HL-60/S4 treated with retinoic acid at 250 ng/mL for 4 days and 3 days (cell line): Measurements from ENCODE around the gene MISP.

Experiments used
- in situ Hi-C: fragments of 300-500 bp; cut with MboI; formaldehyde crosslinking; loops from 2 replicates; pipeline ENCODE4 v1.7.0; 2022; ENCODE audit warnings: low sequenced_read_pairs

MISP gene

DNA sequence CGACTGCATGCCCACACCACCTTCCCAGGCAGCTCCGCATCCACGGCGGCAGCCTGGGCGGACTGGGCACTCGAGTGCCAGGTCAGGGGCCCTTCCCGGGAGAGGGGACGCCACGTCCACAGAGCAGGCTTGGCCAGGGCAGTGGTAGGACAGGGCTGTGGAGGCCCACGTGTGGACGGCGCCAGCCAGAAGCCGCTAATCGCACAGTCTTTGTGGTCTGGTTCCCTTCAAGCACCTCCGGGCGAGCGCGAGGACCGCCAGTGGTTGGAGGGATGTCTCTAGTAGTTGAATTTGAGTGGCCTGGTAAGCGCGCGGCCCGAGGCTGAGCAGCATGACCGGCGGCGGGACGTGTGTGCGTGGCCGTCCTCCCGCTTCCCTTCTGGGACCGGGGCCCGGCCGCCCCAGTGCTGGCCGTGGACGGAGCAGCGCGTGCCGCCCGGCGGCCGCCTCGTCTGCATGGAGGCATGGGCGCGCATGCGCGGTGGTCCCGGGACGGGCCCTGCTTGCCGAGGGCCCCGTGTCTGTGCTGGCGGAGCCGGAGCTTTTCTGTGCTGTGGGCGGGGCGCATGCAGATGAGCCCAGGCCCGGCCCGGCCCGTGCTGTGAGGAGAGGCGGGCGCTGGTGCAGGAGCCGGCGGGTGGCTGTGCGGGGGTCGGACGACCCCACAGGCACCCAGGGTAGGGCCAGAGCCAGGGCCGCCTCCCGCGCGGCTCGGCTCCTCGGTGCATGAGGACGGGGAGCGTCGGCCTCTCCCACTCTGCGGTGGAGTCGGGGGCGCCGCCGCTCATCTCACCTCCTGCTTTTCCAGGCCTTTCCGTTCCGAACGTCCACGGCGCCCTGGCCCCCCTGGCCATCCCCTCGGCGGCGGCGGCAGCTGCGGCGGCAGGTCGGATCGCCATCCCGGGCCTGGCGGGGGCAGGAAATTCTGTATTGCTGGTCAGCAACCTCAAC is 55.0 kb downstream of the MISP start:
- in situ Hi-C loops: no loop called here

DNA sequence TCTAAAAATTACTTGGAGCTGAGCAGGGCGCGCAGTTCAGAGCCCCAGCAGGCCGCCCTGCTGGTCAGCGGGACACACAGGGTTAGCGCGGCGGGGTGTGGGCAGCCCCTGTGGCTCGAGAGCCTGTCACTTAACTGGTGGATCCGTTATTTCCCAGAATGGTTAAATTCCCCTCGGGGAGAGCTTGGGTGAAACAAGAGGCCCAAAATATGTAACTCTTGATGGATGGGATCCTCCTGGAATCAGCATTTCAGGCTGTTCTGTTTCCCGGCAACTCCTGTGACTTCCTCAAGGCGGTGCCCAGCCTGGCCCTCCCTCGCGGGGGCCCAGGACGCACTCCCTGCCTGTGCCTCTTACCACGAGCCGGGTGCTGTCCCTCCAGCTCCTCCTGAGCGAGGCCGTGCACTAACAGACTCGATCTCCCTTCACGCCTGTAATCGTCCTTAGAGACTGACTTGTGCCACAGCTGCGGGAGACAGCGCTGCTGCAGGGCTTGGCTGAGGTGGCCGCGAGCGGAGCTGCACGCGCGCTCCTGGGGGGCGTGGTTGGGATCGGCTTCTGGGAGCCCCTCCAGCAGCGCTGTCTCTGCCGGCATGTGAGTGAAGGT is 56.0 kb downstream of the MISP start:
- in situ Hi-C loops: no loop called here

DNA sequence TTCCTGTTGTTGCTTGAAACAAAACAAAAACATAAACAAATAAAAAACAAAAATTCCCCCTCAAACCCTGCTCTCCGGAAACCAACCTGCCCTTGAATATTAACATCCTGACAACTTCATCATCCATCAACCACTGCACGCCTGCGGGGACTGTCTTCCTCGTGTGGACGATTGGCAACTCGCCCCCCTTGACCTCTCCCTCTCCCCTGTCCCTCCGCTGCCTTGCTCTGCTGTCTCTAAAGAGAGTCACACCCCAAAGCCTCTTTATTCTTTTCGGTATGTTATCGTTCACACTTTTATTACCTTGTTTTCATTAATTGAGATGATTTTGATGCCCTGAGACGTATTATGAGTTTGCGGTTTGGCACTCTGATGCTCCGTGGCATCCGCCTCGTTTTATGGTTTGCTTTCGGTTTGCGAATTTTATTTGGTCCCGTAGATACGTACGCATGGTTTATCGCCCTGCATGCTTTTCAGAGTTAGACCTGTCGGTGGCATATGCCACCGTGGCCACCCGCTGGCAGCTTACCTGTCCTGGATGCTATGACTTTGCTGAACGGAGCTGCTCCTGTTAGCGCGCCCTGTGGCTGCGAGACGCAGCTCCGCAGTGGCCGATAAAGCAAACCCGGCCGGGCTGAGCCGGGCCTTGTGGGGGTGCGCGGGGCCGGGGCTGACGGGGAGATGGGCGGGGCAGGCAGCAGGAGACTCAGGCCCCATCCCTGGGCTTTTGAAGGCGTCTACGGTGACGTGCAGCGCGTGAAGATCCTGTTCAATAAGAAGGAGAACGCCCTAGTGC is 56.9 kb downstream of the MISP start:
- in situ Hi-C loops: no loop called here

DNA sequence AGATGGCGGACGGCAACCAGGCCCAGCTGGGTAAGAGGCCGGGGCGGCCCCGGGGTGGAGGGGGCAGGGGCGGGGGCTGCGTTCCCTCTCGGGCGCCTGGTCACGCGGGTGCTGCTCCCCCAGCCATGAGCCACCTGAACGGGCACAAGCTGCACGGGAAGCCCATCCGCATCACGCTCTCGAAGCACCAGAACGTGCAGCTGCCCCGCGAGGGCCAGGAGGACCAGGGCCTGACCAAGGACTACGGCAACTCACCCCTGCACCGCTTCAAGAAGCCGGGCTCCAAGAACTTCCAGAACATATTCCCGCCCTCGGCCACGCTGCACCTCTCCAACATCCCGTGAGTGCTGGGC is 57.5 kb downstream of the MISP start:
- in situ Hi-C loops: no loop called here

DNA sequence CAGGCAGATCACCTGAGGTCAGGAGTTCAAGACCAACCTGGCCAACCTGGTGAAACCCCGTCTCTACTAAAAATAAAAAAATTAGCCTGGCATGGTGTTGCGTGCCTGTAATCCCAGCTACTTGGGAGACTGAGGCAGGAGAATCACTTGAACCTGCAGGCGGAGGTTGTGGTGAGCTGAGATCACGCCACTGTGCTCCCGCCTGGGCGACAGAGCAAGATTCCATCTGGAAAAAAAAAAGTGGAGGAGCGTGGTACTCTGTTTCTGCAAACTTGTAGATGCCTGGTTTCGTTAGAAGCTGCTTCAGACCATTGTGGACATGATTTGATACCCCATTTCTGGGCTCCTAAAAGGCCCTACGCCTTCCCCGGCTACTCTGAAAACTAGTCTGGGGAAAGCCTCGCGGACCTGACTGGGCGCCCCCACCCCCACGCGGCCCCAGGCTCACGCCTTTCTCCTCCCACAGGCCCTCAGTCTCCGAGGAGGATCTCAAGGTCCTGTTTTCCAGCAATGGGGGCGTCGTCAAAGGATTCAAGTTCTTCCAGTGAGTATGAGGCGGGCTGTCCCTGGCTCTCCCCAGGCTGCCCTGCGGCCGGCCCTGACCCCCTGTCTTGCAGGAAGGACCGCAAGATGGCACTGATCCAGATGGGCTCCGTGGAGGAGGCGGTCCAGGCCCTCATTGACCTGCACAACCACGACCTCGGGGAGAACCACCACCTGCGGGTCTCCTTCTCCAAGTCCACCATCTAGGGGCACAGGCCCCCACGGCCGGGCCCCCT is 59.4 kb downstream of the MISP start:
- in situ Hi-C loops: no loop called here

DNA sequence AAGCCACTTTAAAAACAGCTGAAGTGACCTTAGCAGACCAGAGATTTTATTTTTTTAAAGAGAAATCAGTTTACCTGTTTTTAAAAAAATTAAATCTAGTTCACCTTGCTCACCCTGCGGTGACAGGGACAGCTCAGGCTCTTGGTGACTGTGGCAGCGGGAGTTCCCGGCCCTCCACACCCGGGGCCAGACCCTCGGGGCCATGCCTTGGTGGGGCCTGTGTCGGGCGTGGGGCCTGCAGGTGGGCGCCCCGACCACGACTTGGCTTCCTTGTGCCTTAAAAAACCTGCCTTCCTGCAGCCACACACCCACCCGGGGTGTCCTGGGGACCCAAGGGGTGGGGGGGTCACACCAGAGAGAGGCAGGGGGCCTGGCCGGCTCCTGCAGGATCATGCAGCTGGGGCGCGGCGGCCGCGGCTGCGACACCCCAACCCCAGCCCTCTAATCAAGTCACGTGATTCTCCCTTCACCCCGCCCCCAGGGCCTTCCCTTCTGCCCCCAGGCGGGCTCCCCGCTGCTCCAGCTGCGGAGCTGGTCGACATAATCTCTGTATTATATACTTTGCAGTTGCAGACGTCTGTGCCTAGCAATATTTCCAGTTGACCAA is 60.1 kb downstream of the MISP start:
- in situ Hi-C loops: no loop called here

DNA sequence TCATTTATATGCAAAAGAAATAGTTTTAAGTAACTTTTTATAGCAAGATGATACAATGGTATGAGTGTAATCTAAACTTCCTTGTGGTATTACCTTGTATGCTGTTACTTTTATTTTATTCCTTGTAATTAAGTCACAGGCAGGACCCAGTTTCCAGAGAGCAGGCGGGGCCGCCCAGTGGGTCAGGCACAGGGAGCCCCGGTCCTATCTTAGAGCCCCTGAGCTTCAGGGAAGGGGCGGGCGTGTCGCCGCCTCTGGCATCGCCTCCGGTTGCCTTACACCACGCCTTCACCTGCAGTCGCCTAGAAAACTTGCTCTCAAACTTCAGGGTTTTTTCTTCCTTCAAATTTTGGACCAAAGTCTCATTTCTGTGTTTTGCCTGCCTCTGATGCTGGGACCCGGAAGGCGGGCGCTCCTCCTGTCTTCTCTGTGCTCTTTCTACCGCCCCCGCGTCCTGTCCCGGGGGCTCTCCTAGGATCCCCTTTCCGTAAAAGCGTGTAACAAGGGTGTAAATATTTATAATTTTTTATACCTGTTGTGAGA is 60.7 kb downstream of the MISP start:
- in situ Hi-C loops: no loop called here

DNA sequence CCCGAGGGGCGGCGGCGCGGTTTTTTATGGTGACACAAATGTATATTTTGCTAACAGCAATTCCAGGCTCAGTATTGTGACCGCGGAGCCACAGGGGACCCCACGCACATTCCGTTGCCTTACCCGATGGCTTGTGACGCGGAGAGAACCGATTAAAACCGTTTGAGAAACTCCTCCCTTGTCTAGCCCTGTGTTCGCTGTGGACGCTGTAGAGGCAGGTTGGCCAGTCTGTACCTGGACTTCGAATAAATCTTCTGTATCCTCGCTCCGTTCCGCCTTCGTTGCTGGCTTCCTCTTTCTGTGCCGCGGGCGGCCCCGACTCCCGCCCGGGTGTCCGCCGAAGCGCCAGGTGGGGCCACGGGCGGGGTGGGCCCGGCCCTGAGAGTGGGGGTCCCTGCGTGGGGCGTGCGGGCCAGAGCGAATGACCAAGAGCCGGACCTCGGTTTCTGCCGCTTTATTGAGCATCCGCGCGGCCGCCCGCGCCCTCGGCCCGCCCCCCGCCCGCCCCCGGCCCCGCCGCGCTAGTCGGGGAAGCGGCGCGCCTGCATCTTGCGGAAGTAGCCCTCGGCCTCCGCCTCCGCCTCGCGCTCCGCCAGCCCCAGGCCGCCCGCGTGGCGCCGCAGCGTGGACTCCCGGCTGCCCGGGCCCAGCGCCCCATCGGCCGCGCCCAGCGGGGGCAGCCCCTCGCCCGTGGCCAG is 61.3 kb downstream of the MISP start:
- in situ Hi-C loops: no loop called here

DNA sequence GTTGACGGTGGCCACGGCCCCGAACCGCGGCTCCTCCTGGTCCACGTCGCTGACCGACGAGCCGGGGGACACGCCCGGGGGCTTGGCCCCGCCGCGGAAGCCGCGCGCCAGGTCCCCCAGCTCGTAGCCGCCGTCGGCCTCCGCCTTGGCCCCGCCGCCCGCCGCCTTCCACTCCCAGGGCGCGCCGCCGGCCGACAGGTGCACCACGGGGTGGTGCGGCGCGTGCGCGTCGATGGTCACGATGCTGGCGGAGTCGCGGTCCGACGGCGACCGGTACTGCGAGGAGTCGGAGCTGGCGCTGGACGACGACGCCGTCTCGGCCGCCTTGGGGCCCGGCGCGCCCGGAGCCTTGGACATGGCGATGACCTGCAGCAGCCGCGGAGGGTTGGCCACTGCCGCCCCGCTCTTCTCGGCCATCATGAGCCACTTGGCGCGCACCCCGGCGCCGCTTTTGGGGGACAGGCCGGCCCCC is 61.9 kb downstream of the MISP start:
- in situ Hi-C loops: no loop called here

DNA sequence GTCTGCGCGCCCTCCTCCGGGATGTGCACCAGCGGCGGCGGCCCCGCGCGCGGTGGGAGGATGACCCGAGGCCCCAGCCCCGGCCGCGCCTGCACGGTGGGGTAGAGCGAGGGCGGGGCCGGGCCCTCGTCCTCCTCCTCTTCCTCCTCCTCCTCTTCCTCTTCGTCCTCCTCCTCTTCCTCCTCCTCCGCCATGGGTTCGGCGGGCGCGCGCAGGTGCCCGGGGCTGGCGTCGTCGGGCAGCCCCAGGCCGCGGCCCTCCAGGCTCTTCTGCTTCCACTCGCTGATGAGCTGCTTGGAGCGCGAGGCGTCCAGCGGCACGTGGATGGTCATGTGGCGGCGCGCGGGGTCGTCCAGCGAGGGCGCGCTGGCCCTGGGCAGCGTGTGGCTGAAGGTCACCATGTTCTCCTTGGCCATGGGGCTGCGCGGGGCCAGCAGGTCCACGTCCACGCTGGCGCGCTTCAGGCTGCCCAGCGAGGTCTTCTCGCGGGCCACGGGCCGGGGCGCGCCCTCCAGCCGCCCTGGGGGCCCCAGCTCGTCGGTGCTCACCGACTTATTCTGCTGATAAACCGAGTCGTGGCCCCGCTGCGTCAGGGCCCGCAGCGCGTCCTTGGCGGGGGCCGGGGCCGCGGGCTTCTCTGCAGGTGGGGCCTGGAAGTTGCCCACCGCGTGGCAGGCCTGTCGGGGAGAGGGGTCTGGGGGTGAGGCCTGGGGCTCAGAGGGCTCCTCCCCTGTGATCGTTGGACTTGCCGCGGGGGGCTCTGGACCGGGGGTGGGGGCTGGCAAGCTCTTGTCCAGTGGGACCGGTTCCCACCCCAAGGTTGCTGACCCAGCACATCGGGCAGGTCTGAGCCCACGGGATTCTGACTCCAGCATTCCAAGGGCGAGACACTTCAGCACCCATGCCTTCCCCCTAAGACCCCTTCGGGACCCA is 62.6 kb downstream of the MISP start:
- in situ Hi-C loops: no loop called here
